Measurements from ENCODE around the gene VILL.

DNA sequence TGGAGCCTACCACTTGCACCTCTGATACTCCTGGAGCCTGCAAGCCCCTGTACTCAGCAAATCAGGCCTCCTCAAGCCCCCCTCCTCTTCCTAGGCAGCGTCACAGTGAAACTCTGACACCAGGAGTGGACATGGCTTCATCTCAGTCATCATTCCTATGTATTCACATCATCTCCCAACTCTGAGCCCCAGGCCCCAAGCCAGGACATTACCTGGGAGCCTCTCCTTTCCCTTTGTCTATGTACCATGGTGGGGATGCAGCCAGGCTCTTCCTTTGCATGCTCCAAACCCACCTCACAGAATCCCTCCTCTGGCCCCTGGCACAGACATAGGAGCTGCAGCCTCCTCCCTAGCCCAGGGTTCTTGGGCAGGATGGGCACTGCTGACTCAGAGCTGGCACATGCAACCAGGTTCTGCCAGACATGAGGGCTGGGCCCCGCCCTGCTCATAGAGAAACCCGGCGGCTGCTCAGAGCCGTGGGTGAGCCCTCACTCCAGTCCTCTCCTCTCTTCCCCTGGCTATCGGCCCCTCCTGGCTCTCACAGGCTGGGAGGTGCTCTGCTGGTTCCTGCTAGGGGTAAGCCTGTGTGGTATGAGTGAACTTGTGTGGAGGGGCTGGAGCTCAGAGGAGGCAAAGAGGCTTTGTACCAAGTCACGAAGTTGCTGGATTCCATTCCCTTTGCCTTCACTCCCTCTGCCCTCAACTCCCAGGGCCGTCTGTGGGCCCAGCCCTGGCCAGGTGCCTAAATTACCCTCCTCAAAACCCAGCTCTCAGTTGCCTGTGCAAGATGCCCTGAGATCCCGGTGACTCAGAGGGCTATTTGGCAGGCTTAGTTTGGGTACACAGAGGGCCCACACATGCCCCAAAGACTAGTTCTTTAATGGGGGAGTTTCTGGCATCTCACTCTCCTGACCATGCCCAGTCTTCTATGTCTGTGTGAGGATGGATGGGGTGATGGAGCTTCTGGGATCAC is 40.7 kb downstream of the VILL start:
- no peak for TF ChIP-seq EZH2 (optimal IDR thresholded peaks at IDR 0.05; ENCODE audit: low read depth, low read length)
- TF ChIP-seq, protein P1, sequence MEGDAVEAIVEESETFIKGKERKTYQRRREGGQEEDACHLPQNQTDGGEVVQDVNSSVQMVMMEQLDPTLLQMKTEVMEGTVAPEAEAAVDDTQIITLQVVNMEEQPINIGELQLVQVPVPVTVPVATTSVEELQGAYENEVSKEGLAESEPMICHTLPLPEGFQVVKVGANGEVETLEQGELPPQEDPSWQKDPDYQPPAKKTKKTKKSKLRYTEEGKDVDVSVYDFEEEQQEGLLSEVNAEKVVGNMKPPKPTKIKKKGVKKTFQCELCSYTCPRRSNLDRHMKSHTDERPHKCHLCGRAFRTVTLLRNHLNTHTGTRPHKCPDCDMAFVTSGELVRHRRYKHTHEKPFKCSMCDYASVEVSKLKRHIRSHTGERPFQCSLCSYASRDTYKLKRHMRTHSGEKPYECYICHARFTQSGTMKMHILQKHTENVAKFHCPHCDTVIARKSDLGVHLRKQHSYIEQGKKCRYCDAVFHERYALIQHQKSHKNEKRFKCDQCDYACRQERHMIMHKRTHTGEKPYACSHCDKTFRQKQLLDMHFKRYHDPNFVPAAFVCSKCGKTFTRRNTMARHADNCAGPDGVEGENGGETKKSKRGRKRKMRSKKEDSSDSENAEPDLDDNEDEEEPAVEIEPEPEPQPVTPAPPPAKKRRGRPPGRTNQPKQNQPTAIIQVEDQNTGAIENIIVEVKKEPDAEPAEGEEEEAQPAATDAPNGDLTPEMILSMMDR (IDR thresholded peaks at IDR 0.05; ENCODE audit: low read length) = no peak
